Renal pelvis (tissue), 4 donors: ENCODE data around the gene SCN2B. TPM values are rescaled to one million over a fixed set of nuclear protein-coding genes. Genes with fewer than 3 reads are reported as not detected.
A peak's percentile ranks its signal among the peaks of the same experiment; 100 is the strongest.

Source experiments
- DNase-seq: peaks from one replicate; pipeline ENCODE4 v3.0.0-alpha.2; 2013
- polyA plus RNA-seq, 3 donors: library from polyadenylated mRNA; unstranded; fragments of 120-200 nt; gene quantifications; one replicate each; pipeline ENCODE4 v1.2.1, GENCODE V29; 2013; ENCODE audit not compliant: insufficient read length in 3 of 3

The SCN2B gene
- polyA plus RNA-seq, 3 donors, result 3.7 to 4.9 (median 4.9) TPM

DNA sequence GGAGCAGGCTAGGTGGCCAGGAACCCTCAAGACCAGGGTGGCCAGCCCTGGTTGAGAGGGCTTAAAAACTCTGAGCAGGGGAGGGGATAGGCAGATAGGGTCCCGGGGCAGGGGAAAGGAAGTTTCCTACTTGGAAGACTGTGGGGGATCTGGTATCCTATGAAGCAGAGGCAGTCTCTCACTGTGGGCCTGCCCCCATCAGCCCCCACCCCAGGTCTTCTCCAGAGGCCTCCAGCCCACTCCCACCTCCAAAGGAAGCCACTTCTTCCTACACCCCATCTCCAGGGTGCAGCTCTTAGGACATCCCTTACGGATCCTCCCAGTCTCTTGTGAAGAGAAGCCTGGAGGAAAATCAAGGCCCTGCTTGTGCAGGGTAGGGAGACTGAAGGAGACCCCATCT is 40.1 kb downstream of the SCN2B start:
- no peak for DNase-seq

DNA sequence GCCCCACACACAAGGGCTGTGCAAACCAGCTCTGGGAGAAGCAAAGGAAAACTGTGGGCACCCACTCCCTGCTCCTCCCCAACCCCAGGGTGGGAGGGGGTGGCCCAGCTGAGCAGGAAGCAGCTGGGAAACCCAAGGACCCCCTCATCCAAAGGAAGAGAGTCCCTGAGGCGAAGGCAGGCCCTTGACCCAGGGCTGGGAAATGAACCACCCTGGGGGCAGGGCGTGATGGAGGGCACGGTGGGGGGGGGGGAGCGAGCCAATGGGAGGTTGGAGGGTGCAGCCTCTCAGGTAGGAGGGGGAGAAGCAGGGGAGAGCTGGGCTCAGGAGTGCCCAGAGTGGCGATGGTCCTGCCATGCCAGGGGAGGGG is 40.7 kb downstream of the SCN2B start:
- no peak for DNase-seq

DNA sequence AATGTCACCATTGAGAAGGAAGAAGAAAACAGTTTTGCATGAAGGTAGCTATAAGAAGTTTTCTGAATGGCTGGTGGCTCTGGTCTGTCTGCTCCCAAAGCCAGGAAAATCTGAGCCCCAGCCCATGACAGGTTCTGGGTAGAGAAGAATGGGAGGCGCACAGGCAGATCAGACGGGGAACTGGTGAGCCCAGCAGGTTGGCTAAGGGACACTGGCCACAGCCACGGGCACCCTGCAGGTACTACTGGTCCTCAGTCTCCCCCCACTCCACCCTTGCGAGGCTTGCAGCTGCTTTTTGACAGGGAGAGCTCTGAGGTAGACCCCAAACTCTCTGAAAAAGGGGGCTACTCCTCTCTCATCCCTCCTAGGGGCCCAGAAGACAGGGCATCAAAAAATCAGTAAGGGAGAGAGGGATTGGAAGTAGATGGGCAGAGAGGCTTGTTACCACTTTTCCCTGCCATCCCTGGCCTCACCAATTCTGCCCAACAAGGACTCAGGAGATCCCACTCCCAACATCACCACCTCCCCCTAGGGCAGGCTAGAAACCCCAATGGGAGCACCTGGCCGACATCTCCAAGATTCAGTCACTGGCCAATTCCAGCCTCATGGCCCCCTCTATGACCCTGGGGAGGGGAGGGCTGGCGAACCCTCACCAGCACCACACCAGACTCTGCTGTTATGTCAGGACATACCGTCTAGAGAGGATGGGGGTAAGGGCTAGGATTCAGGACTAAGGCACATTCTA is 41.2 kb downstream of the SCN2B start:
- DNase-seq, result no peak

DNA sequence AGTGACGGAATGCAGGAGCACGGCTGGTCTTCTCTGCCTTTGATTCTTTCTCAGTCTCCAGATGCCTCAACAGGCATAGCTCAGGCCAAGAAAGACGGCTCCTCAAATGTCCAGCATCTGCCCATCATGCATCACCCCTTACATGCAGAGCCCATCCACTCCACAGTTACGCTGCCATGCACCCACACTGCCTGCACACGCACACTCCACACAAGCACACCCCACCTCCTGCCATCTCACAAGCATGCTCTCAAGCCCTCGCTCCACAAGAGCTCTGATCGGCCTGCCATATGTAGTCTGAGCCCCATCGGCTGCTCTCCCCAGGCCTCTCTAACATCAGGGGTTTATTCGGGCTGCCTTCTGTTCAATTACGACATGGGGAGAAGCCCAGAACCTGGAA is 42.6 kb downstream of the SCN2B start:
- DNase-seq, result no peak

DNA sequence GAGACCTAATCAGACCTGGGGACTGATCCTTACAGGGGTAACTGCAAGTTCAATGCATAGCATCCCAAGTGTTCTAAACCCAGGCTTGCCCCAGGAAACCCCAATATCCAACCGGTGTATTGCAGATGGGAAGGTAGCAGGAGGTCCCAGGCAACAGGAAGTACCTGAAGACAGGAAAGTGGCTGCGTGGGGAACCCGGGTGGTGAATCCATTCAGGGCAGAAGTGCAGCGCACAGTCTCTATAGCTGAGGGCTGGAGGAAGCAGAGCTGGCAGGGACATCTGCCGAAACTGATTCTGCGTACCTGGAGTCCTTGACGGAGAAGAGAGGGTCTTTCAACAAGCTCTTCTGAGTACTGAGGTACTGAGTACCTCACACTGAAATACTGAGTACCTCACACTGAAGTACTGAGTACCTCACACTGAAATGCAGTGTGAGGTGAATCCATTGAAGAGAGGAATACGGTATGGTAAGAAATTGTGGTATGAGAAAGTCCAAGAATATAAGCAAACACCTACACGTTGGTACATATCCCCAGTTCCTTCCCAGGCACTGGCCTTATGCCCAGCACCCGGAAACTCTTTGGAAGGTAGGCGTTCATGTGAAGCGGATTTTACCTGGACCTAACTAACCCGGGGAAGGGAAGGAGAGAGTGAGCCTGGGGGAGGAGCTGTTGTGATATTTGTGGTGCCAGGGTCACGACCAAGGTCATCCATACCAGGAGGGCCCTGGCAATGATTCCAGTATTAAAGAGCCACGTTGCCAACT is 43.9 kb downstream of the SCN2B start:
- DNase-seq, result no peak

DNA sequence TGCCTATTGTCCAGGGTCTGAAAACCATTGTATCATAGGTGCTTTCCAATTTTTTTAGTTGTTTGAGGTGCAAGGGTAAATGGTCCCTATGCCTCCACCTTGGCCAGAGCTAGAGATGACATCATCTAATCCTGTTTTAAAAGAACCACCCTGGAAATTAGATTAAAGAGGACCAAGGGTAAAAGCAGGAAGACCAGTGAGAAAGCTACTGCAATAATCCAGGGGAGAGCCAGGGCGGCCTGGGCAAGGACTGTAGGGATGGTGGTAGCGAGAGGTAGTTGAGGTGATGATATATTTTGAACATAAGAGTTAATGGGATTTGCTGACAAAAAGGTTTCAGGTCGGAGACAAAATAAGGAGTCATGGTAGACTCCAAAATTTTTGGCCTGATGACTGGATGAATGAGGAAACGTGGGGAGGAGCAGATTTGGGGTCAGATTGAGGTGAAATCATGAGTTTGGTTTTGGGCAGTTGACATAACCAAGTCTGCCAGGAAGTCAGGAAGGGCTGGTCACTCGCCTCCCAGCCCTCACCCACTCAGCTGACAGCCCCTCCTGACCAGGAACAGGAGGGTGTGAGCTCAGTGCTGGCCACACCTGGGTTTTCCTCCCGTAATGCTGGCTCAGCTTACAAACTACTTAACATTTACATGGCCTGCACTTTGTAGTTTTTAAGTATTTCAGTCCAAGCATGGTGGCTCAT is 46.8 kb downstream of the SCN2B start:
- DNase-seq, result no peak

DNA sequence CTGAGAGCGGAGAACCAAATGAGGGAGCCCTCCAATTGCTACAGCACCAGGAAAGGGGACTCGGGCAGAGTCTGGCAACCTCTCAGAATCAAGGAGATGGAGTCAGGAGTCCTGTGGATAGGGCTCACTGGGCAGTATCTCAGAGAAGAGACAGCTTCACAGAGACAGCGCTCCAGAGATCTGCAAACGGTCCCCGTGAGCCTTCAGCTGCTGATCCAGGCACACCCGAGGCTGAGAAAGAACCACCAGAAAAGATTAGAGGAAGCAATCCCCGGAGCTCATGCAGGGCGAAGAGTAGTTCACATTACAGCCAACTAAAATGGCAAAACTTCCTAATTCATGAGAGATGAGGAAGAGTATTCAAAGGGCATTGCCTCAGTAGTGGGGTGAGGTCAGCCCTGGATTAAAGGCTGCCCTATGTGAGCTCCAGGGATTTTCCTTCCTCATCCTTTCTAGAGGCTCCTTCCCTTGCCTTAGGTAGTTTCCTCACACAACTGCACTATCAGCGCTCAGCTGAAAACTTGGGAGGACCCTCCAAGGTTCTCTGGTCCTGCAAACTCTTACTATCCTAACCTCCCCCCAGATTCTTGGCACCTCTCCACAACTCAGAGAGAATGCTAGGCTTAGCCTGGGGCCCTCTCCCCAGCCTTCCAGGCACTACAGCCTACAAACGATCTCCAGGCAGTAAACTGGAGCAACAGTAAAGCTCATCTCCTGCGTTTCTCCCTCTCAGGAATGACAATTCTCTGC is 47.5 kb downstream of the SCN2B start:
- DNase-seq, result no peak

DNA sequence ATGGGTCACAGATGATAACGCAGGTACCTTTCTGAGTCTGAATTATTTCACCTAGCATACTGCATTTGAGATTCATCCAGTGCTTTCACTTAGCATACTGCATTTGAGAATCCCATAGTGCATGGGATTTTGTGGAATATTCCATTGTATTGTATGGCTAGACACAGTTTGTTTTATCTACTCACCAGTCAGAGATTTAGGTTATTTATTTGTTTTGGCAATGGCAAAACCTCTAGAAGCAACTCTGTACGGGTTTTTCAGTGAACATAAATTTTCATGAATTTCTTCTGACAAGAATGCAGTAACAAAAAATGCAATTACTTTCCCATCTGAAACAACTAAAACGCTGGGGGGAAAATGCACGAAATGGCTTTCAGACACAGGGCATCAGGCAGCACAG is 48.1 kb downstream of the SCN2B start:
- DNase-seq, result peak; percentile 39

DNA sequence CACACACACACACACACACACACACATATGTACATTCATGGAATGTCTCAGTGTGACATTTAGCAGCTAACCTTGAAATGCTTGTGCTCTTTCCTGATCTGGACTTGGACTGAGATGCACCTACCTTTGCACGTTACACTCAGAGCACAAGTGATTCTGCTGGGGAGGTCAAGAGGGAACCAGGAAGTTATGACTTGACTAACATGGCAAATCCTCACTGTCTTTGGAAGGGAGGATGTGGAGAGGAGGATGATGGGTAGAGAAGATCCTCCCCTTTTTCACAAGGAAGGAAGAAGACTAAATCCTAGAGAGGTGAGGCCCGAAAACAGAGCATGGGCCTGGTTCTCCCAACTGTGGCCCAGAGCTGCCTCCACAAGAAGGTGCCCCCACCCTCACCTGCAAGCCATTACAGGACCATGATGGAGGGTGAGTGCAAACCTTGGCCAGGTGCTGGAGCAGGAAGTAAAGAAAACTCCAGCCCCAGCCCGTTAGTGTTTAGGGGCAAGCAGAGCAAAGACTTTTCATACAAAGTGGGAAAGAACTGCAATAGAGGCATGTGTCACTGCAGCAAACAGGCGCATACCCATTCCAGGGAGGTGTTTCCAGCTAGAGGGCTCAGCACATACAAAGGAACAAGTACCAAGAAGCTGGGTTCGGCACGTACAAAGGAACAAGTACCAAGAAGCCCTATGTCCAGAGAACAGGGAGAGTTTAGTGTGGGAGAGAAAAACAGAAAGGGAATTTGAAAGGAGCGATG is 50.2 kb downstream of the SCN2B start:
- DNase-seq, result no peak

DNA sequence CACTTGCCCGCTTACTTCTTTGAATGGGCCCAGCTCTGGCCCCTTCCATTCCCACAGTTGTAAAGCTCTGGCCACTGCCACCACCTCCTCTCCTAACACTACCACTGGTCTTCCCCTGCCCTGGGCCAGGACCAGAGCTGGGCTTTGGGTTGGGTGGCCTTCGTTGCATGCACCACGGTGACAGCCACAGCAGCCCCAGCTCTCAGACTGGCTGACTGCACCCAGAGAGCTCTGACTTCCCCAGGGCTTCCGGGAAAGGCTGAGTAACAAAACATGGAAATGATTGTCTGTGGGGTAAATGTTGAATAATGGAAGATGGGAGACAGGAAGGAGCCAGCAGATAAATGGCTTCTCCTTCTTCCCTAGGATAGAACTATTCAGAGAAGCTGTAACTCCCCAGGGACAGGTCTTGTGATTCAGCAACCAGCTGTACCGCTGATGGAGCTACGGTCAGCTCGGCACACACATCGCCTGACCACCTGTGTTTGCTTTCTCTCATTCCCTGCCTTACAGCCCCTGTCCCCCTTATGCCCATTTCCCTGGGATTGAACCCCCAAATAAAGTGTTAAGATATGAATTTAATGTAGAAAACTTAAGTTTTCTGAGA is 51.4 kb downstream of the SCN2B start:
- no peak for DNase-seq

DNA sequence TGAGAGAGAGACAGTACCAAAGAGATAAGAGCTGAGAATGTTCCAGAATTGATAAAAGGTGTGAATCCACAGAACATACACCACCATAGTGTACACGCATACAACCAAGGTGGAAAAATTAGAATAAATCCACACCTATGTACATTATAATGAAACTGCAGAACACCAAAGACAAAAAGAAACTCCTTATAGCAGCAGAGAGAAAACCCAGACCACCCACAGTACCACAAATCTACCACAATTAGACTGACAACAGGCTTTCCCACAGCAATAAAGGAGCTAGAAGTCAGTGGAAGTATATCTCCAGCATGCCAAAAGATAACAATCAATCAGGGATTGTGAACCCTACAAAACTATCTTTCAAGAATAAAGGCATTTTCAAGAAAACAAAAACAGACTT is 55.6 kb downstream of the SCN2B start:
- DNase-seq, result no peak

DNA sequence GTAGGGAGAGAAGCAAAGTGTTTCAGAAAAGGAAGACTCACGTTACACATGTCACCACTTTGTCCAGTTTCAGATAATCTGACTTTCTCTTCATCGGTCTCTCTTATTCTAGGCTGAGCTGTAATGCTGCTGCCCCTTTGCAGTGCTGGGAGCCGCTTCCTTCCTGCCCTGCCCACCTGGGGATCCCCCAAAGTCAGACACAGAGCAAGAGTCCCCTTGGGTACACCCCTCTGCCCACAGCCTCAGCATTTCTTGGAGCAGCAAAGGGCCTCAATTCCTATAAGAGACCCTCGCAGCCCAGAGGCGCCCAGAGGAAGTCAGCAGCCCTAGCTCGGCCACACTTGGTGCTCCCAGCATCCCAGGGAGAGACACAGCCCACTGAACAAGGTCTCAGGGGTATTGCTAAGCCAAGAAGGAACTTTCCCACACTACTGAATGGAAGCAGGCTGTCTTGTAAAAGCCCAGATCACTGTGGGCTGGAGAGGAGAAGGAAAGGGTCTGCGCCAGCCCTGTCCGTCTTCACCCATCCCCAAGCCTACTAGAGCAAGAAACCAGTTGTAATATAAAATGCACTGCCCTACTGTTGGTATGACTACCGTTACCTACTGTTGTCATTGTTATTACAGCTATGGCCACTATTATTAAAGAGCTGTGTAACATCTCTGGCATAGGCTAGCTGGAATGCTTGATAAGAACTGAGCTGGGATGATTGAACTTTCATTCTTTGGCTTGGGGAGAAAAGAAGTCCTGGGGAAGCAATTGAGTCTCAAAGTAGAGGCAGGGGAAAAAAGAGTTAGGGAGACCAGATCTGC is 58.4 kb downstream of the SCN2B start:
- no peak for DNase-seq

DNA sequence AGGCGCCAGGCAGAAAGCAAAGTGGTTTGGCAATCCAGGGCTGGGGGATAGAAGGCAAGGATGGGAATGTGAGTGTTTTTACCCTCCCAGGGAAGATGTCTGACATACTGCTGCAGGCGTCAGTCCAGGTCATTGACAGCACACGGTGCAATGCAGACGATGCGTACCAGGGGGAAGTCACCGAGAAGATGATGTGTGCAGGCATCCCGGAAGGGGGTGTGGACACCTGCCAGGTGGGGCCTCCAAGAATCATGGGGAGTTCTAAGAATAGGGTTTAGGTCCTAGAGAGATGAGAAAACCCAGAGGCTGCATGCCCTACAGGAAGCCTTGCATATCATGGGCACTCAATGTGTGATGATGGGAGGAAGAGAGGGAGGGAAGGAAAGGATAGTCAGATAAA is 61.4 kb downstream of the SCN2B start:
- DNase-seq, result no peak

DNA sequence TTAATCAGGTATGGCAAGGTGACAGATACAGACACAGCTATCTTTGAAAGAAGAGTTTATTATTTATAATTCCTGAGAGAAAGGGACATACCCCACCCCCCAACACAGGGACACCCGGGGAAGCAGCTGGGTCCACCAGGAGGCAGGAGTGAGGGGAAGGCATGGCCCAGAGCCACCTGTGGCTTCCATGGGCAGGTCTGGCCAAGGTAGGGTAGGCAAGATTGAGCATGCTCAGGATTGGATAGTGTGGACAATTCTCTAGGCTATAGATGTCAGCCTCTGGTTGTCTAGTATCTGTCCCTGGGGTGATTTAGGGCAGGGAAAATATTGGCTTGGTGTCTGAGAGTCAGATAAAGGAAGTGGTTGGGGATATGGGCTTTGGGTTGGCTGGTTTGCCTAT is 62.2 kb downstream of the SCN2B start:
- DNase-seq, result no peak

DNA sequence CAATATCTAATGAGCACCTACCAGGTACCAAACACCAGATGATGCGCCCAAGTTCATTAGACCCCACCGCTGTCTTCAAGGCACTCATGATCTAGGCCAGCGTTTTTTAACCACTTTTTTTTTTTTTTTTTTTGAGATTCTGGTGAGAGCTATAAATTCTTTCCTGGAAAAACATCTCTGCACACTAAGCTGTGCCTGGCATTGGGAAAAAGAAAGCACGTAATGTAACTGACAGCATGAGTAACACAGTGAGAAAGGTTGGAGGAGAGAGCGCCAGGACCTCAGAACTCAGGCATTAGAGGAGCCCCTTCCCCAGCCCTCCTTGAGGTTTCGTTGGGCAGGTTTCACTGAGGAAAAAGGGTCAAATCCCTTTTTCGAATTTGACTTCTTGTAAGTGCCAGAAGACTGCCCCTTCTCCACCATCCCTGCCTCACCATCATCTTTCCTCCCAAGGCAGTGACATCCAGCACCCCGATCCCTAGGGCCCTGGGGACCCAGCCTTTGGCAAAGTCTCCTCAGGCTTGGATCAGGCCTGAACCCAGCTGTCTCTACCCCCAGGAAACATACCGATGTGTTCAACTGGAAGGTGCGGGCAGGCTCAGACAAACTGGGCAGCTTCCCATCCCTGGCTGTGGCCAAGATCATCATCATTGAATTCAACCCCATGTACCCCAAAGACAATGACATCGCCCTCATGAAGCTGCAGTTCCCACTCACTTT is 63.6 kb downstream of the SCN2B start:
- no peak for DNase-seq
